ENCODE data around the gene USP33.
A peak's percentile ranks its signal among the peaks of the same experiment; 100 is the strongest.
"Not testable (repeated sequence)": the region's sequence is repeated elsewhere in the genome, so short reads cannot be mapped to it uniquely, and the experiment has no call there.

The USP33 gene

DNA sequence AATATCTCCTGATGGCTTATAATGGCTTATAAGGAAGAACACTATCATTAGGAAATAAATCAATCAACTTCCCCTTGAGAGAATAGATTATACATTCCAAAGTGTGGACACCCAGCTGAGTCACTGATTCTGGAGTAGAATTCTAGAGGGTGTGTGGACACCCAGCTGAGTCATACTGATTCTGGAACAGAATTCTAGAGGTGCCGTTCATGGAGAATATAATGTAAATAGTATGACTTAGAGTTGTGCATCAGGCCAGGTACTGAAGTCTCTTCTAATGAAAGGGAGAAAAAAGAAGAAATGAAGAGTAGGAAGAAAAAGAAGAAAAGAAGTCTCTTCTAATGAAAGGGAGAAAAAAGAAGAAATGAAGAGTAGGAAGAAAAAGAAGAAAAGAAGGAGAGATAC lies 2.4 kb upstream of the USP33 start:
- Histone ChIP-seq H3K27ac (no peak overlapping the region), H3K9ac (no peak overlapping the region), H3K79me2 (ENCODE audit: insufficient read depth, low read depth) (peaks cover 24% of the 10 kb centered on the region), H3K36me3 (ENCODE audit: insufficient read depth) (no peaks in the 10 kb centered on the region), H3K27me3 (ENCODE audit: insufficient read depth, low read depth) (no peaks in the 10 kb centered on the region), H2AFZ (ENCODE audit: low read depth) (no peak overlapping the region), H4K20me1 (ENCODE audit: insufficient read depth) (no peaks in the 10 kb centered on the region), H3K4me2 (no peak overlapping the region), H3K4me1 (ENCODE audit: low read depth, poor library complexity, severe bottlenecking) (peaks cover 23% of the 10 kb centered on the region), H3K4me3 (IDR thresholded peaks at IDR 0.05; ENCODE audit: insufficient read depth, low read depth, low read length) (no peak overlapping the region)
- TF ChIP-seq, protein P1, sequence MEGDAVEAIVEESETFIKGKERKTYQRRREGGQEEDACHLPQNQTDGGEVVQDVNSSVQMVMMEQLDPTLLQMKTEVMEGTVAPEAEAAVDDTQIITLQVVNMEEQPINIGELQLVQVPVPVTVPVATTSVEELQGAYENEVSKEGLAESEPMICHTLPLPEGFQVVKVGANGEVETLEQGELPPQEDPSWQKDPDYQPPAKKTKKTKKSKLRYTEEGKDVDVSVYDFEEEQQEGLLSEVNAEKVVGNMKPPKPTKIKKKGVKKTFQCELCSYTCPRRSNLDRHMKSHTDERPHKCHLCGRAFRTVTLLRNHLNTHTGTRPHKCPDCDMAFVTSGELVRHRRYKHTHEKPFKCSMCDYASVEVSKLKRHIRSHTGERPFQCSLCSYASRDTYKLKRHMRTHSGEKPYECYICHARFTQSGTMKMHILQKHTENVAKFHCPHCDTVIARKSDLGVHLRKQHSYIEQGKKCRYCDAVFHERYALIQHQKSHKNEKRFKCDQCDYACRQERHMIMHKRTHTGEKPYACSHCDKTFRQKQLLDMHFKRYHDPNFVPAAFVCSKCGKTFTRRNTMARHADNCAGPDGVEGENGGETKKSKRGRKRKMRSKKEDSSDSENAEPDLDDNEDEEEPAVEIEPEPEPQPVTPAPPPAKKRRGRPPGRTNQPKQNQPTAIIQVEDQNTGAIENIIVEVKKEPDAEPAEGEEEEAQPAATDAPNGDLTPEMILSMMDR (conservative IDR thresholded peaks at IDR 0.05; ENCODE audit: low read depth, low read length) = no peak

DNA sequence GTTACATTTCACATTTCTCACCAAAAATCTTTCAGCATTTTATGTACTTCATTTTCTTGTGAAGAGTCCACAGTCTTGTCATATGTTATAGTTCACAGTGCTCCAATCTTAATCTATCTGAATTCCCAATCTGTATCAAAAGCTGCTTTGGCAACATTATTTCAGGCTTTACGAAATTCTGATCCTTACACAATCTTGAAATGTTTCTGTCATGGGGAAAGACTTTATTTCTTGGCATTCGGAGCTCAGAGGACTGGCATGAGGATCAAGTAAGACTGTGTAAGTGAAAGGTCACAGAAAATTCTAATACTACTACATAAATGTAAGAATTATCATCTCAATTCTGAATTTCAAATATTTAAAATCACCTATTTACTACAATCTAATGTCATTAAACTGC lies 2.0 kb downstream of the USP33 start:
- Histone ChIP-seq H3K36me3 (ENCODE audit: insufficient read depth) (no peaks in the 10 kb centered on the region), H3K4me1 (ENCODE audit: low read depth, poor library complexity, severe bottlenecking) (peaks cover 49% of the 10 kb centered on the region), H3K4me3 (IDR thresholded peaks at IDR 0.05; ENCODE audit: insufficient read depth, low read depth, low read length) (no peak overlapping the region), H4K20me1 (ENCODE audit: insufficient read depth) (peaks cover 12% of the 10 kb centered on the region), H3K4me2 (peak overlapping the region; percentile 13; the same call in 1 of the 2 replicates), H3K27ac (no peak overlapping the region), H3K9ac (no peak overlapping the region), H3K27me3 (ENCODE audit: insufficient read depth, low read depth) (no peaks in the 10 kb centered on the region), H3K79me2 (ENCODE audit: insufficient read depth, low read depth) (peaks cover 50% of the 10 kb centered on the region), H2AFZ (ENCODE audit: low read depth) (no peak overlapping the region)
- TF ChIP-seq, protein P1 (conservative IDR thresholded peaks at IDR 0.05; ENCODE audit: low read depth, low read length) = no peak

DNA sequence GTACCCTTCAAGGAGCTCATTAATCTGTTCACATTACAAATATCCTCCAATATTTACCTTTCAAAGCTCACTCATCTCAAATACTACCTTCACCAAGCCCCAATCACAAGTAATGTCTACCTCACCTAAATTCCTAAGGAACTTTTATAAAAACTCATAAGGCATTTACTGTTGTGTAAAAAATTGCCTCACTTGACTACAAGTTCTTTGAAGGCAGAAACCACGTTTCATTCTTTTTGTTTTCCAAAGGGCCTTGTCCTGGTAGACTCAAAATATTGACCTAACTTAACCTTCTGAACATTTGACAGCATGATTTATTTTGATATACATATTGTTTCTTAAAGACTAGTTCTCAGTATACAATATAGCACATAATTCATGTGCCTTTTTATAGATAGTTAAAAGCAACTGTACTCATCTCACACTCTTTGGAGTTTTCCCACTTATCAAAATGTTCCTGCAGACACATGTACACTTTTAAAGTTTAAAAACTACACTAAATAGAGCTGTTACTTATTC lies 2.5 kb downstream of the USP33 start:
- Histone ChIP-seq H3K4me3 (IDR thresholded peaks at IDR 0.05; ENCODE audit: insufficient read depth, low read depth, low read length) (no peak overlapping the region), H3K79me2 (ENCODE audit: insufficient read depth, low read depth) (peaks cover 50% of the 10 kb centered on the region), H3K4me1 (ENCODE audit: low read depth, poor library complexity, severe bottlenecking) (peaks cover 49% of the 10 kb centered on the region), H4K20me1 (ENCODE audit: insufficient read depth) (peaks cover 12% of the 10 kb centered on the region), H3K27me3 (ENCODE audit: insufficient read depth, low read depth) (no peaks in the 10 kb centered on the region), H2AFZ (ENCODE audit: low read depth) (no peak overlapping the region), H3K9ac (no peak overlapping the region), H3K27ac (no peak overlapping the region), H3K36me3 (ENCODE audit: insufficient read depth) (no peaks in the 10 kb centered on the region), H3K4me2 (peak overlapping the region; percentile 13; the same call in 1 of the 2 replicates)
- TF ChIP-seq, protein P1 (conservative IDR thresholded peaks at IDR 0.05; ENCODE audit: low read depth, low read length) = no peak

DNA sequence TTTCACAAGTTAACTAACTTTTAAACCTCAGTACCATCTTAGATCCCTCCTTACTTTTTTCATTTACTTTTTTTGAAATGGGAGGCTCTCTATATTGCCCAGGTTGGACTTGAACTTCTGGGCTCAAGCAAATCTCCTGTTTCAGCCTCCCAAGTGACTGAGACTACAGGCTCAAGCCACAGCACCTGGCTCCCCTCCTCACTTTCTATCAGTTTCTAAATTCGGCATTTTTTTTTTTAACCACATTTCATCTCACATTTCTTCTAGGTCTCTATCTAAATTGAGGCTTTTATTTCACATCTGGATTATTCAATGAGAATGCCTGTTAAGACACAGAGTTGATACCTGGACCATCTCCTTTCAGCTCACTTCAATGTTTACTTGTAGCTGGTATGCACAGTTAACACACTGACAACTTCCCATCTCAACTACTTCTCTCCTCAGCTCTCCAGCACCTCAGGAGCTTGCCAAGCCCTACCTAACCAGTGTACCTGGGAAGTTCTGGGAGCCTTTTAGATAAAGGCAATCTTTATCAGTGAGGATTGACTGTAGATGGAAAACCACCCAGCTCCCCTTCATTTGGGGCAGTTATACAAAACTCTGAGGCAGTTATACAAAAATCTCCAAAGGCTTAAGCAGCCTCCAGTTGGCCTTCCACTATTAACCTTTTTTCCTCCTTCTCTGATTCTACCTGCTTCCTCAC lies 3.4 kb downstream of the USP33 start:
- Histone ChIP-seq H4K20me1 (ENCODE audit: insufficient read depth) (peaks cover 12% of the 10 kb centered on the region), H3K4me1 (ENCODE audit: low read depth, poor library complexity, severe bottlenecking) (peaks cover 49% of the 10 kb centered on the region), H3K27me3 (ENCODE audit: insufficient read depth, low read depth) (no peaks in the 10 kb centered on the region), H3K79me2 (ENCODE audit: insufficient read depth, low read depth) (peaks cover 50% of the 10 kb centered on the region), H2AFZ (ENCODE audit: low read depth) (no peak overlapping the region), H3K4me2 (peak overlapping the region; percentile 66; the same call in 1 of the 2 replicates), H3K4me3 (IDR thresholded peaks at IDR 0.05; ENCODE audit: insufficient read depth, low read depth, low read length) (no peak overlapping the region), H3K9ac (no peak overlapping the region), H3K36me3 (ENCODE audit: insufficient read depth) (no peaks in the 10 kb centered on the region), H3K27ac (peak overlapping the region; percentile 24; the same call in 1 of the 2 replicates)
- TF ChIP-seq, protein P1 (conservative IDR thresholded peaks at IDR 0.05; ENCODE audit: low read depth, low read length) = no peak

DNA sequence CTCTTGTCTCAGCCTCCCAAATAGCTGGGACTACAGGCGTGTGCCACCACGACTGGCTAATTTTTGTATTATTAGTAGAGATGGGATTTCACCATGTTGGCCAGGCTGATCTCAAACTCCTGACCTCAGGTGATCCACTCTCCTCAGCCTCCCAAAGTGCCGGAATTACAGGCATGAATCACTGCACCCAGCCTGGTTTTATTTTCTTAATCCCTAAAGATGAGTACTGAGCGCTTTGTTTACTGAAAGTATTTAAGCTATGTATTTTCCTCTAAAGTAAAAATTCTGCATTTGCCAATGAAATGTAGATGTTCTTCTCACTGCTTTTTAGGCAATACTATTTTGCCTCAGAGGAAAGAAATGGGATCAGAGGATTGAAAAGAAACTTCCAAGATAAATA lies 10.2 kb downstream of the USP33 start:
- not testable (repeated sequence) for H4K20me1 ChIP-seq (ENCODE audit: insufficient read depth); H3K4me1 ChIP-seq (ENCODE audit: low read depth, poor library complexity, severe bottlenecking); H3K4me3 ChIP-seq (IDR thresholded peaks at IDR 0.05; ENCODE audit: insufficient read depth, low read depth, low read length); H2AFZ ChIP-seq (ENCODE audit: low read depth); H3K27me3 ChIP-seq (ENCODE audit: insufficient read depth, low read depth); H3K36me3 ChIP-seq (ENCODE audit: insufficient read depth); H3K9ac ChIP-seq; H3K27ac ChIP-seq; H3K4me2 ChIP-seq
- H3K79me2 ChIP-seq (ENCODE audit: insufficient read depth, low read depth) = peaks cover 21% of the 10 kb centered on the region; the same call in 1 of the 2 replicates

Data from KMS-11 (cell line).